Activated T-helper 2 cell treated with anti-CD3 and anti-CD28 coated beads, Interferon-gamma antibody, Interleukin-2, Interleukin-4, amounts not matched to agents 10 μg/mL and 5 μg/mL and 100 μg/mL, durations not matched to agents 14 hours and 24 hours and 36 hours (primary cell): ENCODE measurements around the gene EPB41L4A. TPM values are rescaled to one million over a fixed set of nuclear protein-coding genes. Genes with fewer than 3 reads are reported as not detected.

Experiments used
- DNase-seq: peaks from one replicate; pipeline ENCODE4 v3.0.0; 2021; ENCODE audit warnings: low spot score
- H3K27ac Mint-ChIP-seq: one replicate; pipeline ENCODE4 v1.8.0; 2021; ENCODE audit warnings: mixed read lengths
- H3K27me3 Mint-ChIP-seq: one replicate; pipeline ENCODE4 v1.8.0; 2021; ENCODE audit warnings: low read depth, mixed read lengths
- H3K36me3 Mint-ChIP-seq: one replicate; pipeline ENCODE4 v1.8.0; 2021; ENCODE audit warnings: low read depth, mixed read lengths
- H3K4me1 Mint-ChIP-seq: one replicate; pipeline ENCODE4 v1.8.0; 2021; ENCODE audit warnings: low read depth, mixed read lengths
- H3K4me3 Mint-ChIP-seq: one replicate; pipeline ENCODE4 v1.8.0; 2021; ENCODE audit warnings: low read depth, mild to moderate bottlenecking, moderate library complexity, mixed read lengths
- H3K9me3 Mint-ChIP-seq: one replicate; pipeline ENCODE4 v1.8.0; 2021; ENCODE audit warnings: mixed read lengths
- intact Hi-C: fragments of 100-400 bp; cut with micrococcal nuclease; formaldehyde crosslinking; loops from one replicate; pipeline ENCODE4 v1.15.1; 2023
- total RNA-seq: library from RNA; stranded (reverse); gene quantifications from 2 replicates; pipeline ENCODE4 v1.2.3, GENCODE V29; 2022

EPB41L4A gene
- total RNA-seq, 1 donor from 2014 or later: 0.68 TPM

DNA sequence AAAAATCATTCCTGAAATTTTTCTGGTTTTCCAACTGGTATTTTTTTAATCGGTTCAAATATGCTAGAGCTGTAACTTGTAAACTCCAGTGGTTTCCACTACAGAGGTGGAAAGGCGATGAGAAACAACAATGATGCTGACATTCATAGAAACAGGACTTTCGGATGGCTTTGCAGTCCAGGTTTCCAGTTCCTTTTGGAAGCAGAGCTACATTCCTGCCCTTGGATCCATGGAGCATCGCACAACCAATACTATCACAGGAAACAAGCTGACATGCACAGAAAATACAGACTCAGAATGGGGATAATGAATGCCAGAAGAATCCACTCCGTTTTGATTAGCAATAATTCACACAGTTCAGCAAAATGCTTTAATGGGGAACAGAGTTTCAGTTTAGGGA, 140.0 kb downstream of the EPB41L4A start:
- H3K27ac Mint-ChIP-seq: no peak overlapping the region
- no peak for DNase-seq
- H3K4me1 Mint-ChIP-seq: no peaks in the 10 kb centered on the region
- no peaks in the 10 kb centered on the region for H3K36me3 Mint-ChIP-seq
- no peaks in the 10 kb centered on the region for H3K9me3 Mint-ChIP-seq
- intact Hi-C loops: no loop called here
- H3K27me3 Mint-ChIP-seq: peaks cover 1% of the 10 kb centered on the region
- no peak overlapping the region for H3K4me3 Mint-ChIP-seq

DNA sequence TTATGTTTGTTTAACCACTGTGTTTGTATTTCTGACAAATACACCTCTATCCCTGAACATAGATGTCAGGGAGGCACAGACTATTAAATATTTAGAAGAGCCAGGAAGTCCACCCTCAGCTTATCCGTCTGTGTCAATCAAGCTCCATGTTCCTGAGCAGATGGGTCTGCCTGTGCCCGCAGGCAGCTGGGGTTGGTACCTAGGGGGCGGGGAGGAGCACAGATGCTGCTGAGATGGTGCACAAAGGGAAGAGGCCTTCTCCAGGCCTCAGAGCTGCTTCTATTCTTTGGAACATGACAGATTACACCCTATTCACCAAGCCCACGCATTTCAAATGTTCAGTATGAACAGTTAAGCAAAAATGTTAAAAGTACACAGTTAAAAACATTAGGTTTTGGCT, 142.1 kb downstream of the EPB41L4A start:
- H3K27ac Mint-ChIP-seq: no peak overlapping the region
- intact Hi-C loops: no loop called here
- DNase-seq: no peak
- no peaks in the 10 kb centered on the region for H3K9me3 Mint-ChIP-seq
- no peaks in the 10 kb centered on the region for H3K36me3 Mint-ChIP-seq
- H3K27me3 Mint-ChIP-seq: peaks cover under 1% of the 10 kb centered on the region
- no peak overlapping the region for H3K4me3 Mint-ChIP-seq
- H3K4me1 Mint-ChIP-seq: no peaks in the 10 kb centered on the region

DNA sequence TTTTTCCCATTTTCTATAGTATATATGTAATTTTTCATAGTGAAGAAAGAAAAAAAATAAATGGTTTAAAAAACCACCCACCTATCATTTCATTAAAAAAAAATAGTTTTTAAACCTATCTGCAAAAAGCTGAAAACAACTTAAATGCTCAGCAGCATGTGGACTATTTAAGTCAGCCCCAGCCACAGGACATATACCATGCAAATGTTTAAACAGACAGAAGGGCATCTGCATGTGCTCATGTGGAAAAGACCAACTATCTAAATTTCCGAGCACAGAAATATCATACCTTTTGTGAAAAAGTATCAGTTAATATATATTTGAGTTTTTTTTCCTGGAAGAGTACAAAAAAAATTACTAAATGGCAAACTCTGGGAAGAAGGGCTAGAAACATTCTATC, 143.4 kb downstream of the EPB41L4A start:
- Mint-ChIP-seq H3K36me3 (no peaks in the 10 kb centered on the region), H3K27ac (no peak overlapping the region), H3K4me3 (no peak overlapping the region), H3K9me3 (no peaks in the 10 kb centered on the region), H3K4me1 (no peaks in the 10 kb centered on the region), H3K27me3 (no peaks in the 10 kb centered on the region)
- intact Hi-C loops: no loop called here
- no peak for DNase-seq

DNA sequence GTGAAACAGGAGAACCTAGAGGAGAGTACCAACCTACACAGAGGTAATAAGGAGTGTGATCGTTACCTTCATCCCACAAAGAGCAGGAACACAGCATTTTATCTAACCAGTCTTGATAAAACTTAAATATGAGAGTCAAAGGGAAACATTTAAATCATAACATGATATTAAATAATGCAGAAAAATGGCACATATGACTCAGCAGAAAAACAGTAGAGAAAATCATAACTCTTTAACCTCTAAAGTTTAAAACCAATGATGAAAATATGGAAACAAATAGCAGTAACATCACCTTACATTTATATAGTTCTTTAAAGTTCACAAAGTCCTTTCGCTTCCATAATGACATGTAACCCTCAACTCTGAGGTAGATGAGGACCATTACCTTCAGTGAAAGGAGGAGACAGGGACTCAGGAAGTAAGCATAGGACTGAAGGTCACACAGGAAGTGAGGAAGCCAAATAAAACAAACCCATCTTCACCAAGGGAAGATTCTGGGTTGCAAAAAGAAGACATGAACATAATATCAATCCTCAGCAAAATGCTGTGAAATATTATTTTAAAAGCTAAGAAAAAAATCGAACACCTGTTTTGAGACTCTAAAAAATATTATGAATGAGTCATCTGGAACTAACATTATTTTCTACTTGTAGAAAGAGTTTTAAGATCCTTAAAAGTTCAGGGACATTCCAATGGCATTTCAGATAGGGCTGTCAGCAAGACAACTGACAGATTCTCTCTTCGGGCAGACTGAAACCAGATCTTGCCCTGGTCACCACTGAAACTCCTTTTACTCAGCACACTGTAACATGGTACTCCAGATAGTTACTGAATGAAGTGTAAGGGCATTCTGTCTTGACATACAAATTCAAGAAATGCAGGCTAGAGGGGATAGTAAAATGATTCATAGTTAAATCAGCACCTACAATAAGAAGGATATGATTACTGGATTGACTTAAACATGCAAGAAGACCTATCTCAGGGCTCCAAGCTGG, 148.5 kb downstream of the EPB41L4A start:
- intact Hi-C loops: no loop called here
- Mint-ChIP-seq H3K27me3 (peaks cover 4% of the 10 kb centered on the region), H3K27ac (no peak overlapping the region), H3K4me1 (peaks cover 4% of the 10 kb centered on the region), H3K9me3 (no peaks in the 10 kb centered on the region), H3K36me3 (no peaks in the 10 kb centered on the region), H3K4me3 (no peak overlapping the region)
- DNase-seq: no peak

DNA sequence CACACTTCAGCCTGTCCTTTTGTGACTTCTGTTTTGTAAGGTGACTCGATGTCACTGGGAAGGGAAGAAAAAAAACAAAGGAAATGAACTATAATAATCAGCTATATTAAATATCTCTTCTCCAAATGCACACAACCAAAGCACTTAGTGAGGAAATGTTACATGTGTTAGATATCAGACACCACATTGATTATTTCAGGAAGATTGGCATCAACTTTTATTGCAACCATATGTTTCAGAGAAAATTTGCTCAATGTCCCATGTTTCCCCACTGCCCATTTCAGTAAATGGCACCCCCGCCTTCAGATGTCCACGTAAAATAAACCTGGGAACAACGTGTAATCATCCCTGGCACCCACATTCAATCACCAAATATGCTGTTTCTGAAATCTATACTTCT, 151.8 kb downstream of the EPB41L4A start:
- Mint-ChIP-seq H3K9me3 (no peaks in the 10 kb centered on the region), H3K4me3 (no peak overlapping the region), H3K27ac (no peak overlapping the region), H3K27me3 (peaks cover 4% of the 10 kb centered on the region), H3K4me1 (peaks cover 4% of the 10 kb centered on the region), H3K36me3 (no peaks in the 10 kb centered on the region)
- intact Hi-C loops: no loop called here
- DNase-seq: no peak

DNA sequence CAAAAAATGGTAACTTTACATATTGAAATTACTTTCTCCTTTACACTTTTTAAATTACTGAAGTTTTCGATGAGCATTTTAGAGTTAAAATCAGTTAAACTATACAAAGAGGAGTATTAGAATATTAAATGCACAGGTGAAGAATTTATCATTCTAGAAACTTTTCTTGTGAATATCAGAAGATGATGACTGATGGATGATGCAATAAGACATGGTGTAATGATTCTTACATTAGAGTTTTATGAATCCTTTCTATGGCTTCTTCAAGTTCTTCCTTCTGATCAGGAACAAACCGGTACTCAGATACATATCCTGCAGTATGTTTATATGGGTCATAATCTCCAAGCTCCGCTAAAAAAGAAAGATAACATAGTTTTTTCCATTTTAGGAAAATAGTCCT, 154.4 kb downstream of the EPB41L4A start:
- Mint-ChIP-seq H3K9me3 (no peaks in the 10 kb centered on the region), H3K36me3 (no peaks in the 10 kb centered on the region), H3K27ac (no peak overlapping the region), H3K4me3 (no peak overlapping the region), H3K4me1 (no peaks in the 10 kb centered on the region), H3K27me3 (peaks cover 3% of the 10 kb centered on the region)
- intact Hi-C loops: no loop called here
- no peak for DNase-seq

DNA sequence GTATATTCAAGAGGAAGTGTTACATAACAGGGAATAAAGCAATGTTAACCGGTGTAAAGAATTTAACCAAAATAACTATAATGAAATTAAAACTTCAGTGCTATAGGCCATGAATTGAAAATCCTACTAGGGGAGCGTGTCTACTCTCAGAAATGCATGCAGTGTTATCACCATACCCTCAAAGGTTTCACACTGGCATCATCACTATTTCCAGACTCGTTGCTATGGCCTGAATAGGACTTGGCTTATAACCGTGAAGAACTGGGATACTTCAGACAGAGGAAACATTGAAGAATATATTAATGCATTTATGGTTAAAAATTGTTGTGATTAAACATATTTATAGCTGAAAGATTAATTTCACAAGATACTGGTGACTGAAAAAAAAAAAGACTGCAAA, 154.9 kb downstream of the EPB41L4A start:
- Mint-ChIP-seq H3K4me3 (no peak overlapping the region), H3K27me3 (peaks cover 3% of the 10 kb centered on the region), H3K9me3 (no peaks in the 10 kb centered on the region), H3K4me1 (no peaks in the 10 kb centered on the region), H3K27ac (no peak overlapping the region), H3K36me3 (no peaks in the 10 kb centered on the region)
- intact Hi-C loops: no loop called here
- no peak for DNase-seq

DNA sequence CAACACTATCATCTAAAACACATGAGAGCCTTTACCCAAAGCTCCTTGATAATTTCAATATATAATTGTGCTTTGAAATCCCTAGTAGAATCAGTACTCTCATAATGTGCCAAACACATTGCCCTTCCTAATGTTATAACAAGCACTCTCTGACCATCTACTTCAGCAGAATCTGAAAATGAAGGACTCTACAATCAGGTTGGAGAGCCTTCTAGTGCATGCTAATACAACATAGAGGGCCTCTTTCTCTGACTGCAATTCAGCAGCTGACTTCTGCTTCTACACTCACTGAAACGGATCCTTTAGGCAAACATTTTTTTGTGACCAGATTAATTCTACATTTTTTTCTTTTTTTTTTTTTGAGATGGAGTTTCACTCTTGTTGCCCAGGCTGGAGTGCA, 155.6 kb downstream of the EPB41L4A start:
- no peaks in the 10 kb centered on the region for H3K9me3 Mint-ChIP-seq
- no peak for DNase-seq
- H3K4me3 Mint-ChIP-seq: no peak overlapping the region
- H3K4me1 Mint-ChIP-seq: no peaks in the 10 kb centered on the region
- H3K36me3 Mint-ChIP-seq: no peaks in the 10 kb centered on the region
- peaks cover 5% of the 10 kb centered on the region for H3K27me3 Mint-ChIP-seq
- no peak overlapping the region for H3K27ac Mint-ChIP-seq
- intact Hi-C loops: no loop called here

DNA sequence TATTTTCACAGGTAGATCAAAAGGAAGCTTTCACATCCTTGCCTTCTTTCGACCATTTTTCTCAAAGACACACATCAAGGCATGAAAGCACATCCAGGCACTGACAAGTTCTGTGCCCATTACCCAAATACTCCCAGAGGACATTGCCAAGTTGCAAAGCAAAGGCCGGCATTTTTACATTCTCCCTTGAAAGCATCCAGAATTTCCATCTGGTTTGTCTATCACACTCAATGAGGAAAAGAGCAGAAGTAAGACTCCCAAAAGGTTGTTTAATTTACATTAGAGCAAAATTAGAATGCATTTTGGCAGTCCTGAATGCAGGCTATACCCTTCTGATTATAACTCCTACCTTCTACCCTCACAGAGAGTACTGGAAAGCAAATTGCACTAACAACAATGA, 160.5 kb downstream of the EPB41L4A start:
- H3K4me3 Mint-ChIP-seq: no peak overlapping the region
- no peak overlapping the region for H3K27ac Mint-ChIP-seq
- intact Hi-C loops: no loop called here

DNA sequence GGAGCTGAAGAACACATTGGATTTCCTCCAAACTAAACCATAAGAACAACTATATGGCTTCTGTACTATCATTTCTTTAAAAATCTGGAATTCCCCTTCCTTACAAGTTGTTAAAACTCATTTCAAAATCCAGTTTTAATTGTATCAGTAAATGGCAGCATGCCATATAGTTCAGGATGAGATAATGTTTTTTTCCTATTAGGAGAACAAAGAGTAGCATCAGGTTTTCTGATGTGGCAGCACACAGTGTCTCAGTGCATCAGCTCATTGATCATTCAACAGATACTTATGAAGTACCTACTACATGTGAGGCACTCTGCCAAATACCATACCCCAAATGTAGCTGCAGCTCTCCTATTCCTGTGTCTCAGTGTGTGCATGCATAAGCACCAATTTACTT, 161.1 kb downstream of the EPB41L4A start:
- Mint-ChIP-seq H3K4me3 (no peak overlapping the region), H3K9me3 (no peaks in the 10 kb centered on the region), H3K4me1 (no peaks in the 10 kb centered on the region), H3K27me3 (peaks cover 6% of the 10 kb centered on the region), H3K36me3 (no peaks in the 10 kb centered on the region), H3K27ac (no peak overlapping the region)
- DNase-seq: no peak
- intact Hi-C loops: no loop called here

More for the DNA sequence above, 160.5 kb downstream of the EPB41L4A start:
- H3K27me3 Mint-ChIP-seq: peaks cover 6% of the 10 kb centered on the region
- DNase-seq: no peak
- H3K9me3 Mint-ChIP-seq: no peaks in the 10 kb centered on the region
- H3K4me1 Mint-ChIP-seq: no peaks in the 10 kb centered on the region
- H3K36me3 Mint-ChIP-seq: no peaks in the 10 kb centered on the region

DNA sequence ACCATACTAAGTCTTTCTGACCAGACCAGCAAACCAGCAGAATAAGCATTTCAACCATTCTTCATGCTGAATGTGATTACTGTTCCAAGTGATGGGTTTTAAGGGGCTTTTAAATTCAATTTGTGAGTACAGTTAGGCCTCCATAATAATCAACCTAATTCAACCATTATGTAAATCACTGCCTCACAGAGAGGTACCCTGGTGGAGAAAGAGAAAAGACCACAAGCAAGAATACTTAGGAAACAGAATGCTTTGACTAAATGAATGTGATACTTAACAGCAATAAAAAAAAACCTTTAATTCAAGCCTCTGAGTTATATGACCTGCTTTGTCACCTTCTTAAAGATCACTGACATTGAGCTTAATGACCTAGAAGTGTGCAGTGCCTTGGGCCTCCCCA, 162.1 kb downstream of the EPB41L4A start:
- H3K27ac Mint-ChIP-seq: no peak overlapping the region

DNA sequence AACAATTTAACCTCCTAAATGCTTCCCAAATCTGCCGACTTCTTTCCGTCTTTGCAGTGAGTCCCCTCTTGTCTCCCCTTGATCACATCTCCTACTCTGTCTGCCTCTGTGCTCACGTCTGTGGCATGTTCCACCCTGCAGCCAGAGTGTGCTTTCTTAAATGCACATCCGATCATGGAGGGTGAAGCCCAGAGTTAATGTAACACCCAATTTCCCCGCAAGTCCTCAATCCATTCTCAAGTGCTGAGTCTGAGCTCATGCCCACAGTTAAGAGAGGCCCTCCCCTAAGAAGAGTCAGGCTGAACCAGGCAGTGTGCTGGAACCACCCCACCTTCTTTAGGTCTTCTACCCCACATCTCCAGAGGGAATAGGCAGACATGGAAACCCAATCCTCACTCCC, 164.8 kb downstream of the EPB41L4A start:
- Mint-ChIP-seq H3K27me3 (peaks cover 6% of the 10 kb centered on the region), H3K9me3 (no peaks in the 10 kb centered on the region), H3K36me3 (no peaks in the 10 kb centered on the region), H3K27ac (no peak overlapping the region), H3K4me1 (no peaks in the 10 kb centered on the region), H3K4me3 (no peak overlapping the region)
- no peak for DNase-seq
- intact Hi-C loops: no loop called here

More for the DNA sequence above, 162.1 kb downstream of the EPB41L4A start:
- no peaks in the 10 kb centered on the region for H3K9me3 Mint-ChIP-seq
- intact Hi-C loops: no loop called here
- H3K36me3 Mint-ChIP-seq: no peaks in the 10 kb centered on the region
- peaks cover 6% of the 10 kb centered on the region for H3K27me3 Mint-ChIP-seq
- no peak overlapping the region for H3K4me3 Mint-ChIP-seq
- no peak for DNase-seq
- no peaks in the 10 kb centered on the region for H3K4me1 Mint-ChIP-seq

DNA sequence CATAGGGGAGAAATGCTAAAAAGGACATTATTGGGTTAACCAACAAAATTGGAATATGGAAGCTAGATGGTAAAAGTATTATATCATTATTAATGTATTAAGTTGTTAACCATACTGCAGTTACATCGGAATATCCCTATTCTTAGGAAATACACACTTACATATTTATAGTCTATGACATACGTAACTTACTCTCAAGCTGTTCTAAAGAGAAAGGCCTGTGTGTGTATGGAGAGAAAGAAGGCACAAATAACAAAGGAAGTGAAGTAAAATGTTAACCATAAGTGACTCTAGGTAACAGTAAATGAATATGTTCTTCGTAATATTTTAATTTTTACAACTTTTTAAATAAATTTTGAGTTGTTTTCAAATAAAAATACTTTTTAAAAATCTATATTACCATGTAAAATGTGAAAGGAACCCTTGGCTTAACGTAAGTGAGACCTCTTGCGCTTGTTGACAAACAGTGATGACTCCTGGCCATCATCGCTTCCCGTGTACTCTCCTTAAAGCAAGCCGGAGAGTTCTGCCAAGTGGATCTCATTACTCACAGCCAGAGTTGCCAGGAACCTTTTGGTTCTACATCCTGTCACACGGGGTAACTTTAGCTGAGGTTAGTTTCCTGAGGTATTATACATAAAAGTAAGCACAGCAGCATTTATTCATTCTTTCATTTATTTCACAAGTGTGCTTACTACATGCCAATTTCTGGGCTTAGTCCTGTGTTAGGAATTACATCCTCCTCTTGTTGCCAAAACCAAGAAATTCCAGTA, 165.4 kb downstream of the EPB41L4A start:
- H3K4me1 Mint-ChIP-seq: no peaks in the 10 kb centered on the region
- intact Hi-C loops: no loop called here
- H3K9me3 Mint-ChIP-seq: no peaks in the 10 kb centered on the region
- no peak for DNase-seq
- H3K27ac Mint-ChIP-seq: no peak overlapping the region
- H3K4me3 Mint-ChIP-seq: no peak overlapping the region
- no peaks in the 10 kb centered on the region for H3K36me3 Mint-ChIP-seq
- peaks cover 8% of the 10 kb centered on the region for H3K27me3 Mint-ChIP-seq
